Astrocyte of the spinal cord (primary cell): ENCODE results near the gene ZMYND19.

ENCODE experiments used
- DNase-seq: peaks from one replicate; pipeline ENCODE4 v3.0.0; 2011; ENCODE audit warnings: low read depth, low spot score
- H3K4me3 ChIP-seq: 2 replicates; pipeline ENCODE4 v1.5.1; 2011; ENCODE audit warnings: low read depth, mild to moderate bottlenecking, low read length, moderate library complexity
- in situ Hi-C: cut with HindIII; loops from 2 replicates; pipeline ENCODE4 v1.10.0; 2017; ENCODE audit warnings: low sequenced_read_pairs
- TF ChIP-seq, protein P1 (sequence below): IDR thresholded peaks from 2 replicates; pipeline ENCODE4 v1.5.1; 2012; ENCODE audit warnings: low read depth, mild to moderate bottlenecking, low read length, inconsistent platforms

ZMYND19 gene

DNA sequence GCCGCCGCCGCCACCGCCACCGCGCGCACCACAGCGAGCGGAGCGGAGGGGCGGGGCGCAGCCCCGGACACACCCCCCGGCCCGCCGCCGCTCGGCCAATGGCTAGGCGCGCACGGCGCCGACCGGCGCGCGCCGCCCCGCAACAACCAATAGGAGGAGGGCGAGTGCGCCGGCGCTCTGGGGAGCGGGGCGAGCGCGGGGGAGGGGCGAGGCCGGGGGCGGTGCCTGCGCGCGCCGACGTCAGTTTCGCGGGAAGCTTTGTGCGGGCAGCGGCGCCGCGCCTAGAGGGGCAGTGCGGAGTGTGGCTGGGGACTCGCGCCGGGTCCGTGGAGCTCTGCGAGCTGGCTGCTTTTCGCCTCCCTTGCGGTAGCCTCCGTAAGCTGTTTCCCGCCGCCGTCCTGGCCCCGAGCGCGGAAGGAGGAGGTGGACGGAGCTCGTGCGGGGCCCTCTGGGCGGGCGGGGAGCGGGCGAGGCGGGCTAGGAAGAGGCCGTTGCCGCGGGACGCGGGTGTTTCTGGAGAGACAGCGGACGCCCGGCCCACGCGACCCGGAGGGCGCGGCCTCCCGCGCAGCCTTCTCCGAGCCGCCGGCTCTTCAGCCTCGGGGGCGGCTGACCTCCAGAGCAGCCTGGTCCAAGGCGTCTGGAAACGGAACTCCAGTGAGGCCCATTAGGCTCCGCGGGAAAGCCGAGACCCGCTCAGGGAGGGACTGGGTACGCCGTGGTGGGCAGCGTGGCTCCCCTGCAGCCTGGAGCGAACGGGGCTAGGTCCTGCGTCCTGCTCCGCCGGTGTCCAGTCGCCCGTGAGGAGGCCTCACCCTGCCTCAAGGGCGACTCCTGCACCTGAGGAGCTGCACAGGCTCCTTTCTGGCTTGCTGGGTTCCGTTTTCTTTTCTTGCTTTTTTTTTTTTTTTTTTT lies at the start of gene ZMYND19:
Gene ZMYND19, minus strand, starts transcription at position 44 of the 915 bp plus-strand sequence. CDS start 249 bp downstream, outside the sequence.
- in situ Hi-C loops, result no loop called here
- peak within 1 kb of the TSS; percentile 63 for H3K4me3 ChIP-seq
- TF ChIP-seq, protein P1, sequence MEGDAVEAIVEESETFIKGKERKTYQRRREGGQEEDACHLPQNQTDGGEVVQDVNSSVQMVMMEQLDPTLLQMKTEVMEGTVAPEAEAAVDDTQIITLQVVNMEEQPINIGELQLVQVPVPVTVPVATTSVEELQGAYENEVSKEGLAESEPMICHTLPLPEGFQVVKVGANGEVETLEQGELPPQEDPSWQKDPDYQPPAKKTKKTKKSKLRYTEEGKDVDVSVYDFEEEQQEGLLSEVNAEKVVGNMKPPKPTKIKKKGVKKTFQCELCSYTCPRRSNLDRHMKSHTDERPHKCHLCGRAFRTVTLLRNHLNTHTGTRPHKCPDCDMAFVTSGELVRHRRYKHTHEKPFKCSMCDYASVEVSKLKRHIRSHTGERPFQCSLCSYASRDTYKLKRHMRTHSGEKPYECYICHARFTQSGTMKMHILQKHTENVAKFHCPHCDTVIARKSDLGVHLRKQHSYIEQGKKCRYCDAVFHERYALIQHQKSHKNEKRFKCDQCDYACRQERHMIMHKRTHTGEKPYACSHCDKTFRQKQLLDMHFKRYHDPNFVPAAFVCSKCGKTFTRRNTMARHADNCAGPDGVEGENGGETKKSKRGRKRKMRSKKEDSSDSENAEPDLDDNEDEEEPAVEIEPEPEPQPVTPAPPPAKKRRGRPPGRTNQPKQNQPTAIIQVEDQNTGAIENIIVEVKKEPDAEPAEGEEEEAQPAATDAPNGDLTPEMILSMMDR, result no peak
- DNase-seq, result peak; percentile 80

DNA sequence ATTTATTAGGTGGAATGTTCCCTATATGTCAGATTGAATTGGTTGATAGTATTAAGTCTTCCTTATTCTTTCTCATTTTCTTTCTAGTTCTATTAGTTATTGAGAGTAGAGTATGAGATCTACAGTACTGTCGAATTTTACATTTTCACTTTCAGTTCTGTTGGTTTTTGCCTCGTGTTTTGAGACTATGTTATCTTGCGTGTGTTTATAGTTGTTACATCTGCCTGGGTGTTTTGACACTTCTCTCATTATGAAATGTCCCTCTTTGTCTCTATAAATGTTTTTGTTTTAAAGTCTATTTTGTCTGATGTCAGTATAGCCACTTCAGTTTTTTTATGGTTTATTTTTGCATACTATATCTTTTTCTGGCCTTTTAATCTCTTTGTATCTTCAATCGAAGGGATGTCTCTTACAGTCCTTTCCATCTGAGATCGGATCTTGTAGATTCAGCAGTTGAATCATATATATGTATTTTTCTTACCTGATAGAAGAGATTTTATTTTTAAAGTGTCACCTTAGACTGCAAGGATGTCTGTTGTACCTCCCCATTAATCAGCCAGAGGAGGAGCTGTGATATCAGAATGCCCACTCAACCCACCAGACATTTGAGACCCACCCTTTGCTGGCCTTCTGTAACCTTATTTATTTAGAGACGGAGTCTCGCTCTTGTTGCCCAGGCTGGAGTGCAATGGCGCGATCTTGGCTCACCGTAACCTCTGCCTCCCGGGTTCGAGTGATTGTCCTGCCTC lies 49.2 kb upstream of the ZMYND19 start:
- no peak for DNase-seq
- no peak overlapping the region for H3K4me3 ChIP-seq
- in situ Hi-C loops, result no loop called here
- TF ChIP-seq, protein P1, result no peak

DNA sequence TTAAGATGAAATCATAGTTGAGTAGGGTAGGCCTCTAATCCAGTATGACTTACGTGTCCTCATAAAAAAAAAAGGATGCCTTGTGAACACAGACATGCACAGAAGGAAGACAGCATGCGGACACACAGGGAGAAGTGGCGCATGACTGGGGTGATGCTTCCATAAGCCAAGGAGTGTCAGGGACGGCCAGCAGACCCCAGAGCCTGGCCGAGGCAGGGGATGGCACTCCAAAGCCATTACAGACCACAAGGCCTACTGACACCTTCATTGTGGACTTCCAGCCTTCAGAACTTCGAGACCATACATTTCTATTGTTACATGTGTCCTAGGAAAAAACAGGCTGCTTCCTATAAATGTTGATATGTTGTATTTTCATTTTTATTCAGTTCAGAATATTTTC lies 48.4 kb upstream of the ZMYND19 start:
- no peak overlapping the region for H3K4me3 ChIP-seq
- no peak for DNase-seq
- TF ChIP-seq, protein P1, result no peak
- in situ Hi-C loops, result no loop called here

DNA sequence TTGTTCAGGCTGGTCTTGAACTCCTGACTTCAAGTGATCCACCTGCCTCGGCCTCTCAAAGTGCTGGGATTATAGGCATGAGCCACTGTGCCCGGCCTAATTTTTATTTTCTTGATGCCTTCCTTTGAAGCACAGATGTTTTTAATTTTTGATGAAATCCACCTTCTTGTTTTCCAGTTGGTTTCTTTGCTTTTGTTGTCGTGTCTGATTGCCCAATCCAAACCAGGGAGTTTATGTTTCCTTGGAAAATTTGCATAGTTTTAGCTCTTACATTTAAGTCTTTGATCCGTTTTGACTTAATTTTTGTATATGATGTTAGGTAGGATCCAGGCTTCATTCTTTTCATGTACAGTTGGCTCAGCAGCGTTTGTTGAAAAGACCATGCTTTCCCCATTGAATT lies 43.7 kb upstream of the ZMYND19 start:
- TF ChIP-seq, protein P1, result no peak
- in situ Hi-C loops, result no loop called here
- no peak for DNase-seq
- H3K4me3 ChIP-seq, result no peak overlapping the region

DNA sequence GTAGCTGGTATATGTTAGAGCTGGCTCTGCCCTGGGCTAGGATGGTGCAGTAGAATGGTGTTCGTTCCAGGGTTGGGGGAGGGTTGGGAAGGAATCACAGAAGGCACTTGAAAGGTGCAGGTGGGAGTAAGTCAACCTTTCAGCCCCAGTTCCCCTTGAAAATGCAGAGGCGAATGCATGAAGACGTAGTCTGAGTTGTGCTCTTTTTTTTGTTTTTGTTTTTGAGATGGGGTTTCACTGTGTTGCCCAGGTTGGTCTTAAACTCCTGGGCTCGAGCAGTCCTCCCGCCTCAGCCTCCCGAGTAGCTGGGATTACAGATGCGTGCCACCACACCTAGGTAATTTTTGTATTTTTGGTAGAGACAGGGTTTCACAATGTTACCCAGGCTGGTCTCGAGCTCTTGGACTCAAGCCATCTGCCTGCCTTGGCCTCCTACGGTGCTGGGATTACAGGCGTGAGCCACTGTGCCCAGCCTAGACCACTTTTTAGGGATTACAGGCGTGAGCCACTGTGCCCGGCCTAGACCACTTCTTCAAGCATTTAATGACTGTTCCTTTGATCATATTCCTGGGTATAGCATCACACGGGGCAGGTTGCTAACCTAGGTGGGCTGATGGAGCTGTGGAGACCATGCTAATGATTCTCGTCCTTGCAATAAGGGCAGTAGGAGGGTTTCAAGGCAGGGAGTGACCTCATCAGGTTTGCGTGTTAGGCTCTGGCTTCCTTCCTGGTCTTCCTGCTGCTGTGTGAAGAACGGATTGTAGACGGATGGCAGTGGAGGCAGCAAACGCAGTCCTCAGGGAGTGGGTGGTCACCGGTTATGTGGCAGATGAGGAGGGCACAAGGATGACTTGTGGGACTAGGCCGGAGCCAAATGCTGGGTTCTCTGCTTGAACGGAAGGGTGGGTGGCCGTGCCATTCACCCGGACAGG lies 42.2 kb upstream of the ZMYND19 start:
- in situ Hi-C loops, result no loop called here
- DNase-seq, result no peak
- TF ChIP-seq, protein P1, result no peak
- H3K4me3 ChIP-seq, result no peak overlapping the region
